Measurements from ENCODE around the gene PLEK. TPM values are rescaled to one million over a fixed set of nuclear protein-coding genes. Genes with fewer than 3 reads are reported as not detected.

Gene PLEK
- total and polyA plus RNA-seq, 10 of the 15 experiments (the other 5 are each of a cell fraction or from before 2014, with no cell fraction given): 229 to 804 (median 362) TPM

- TF ChIP-seq TBL1XR1 (IDR thresholded peaks at IDR 0.05; ENCODE audit: low read depth, low read length) (peak; percentile 57; the same call in 1 of the 2 replicates), ASH2L (IDR thresholded peaks at IDR 0.05; ENCODE audit: borderline replicate concordance, low read depth) (no peak), HDAC6 (IDR thresholded peaks at IDR 0.05; ENCODE audit: unreplicated experiment) (no peak), GATAD2B (conservative IDR thresholded peaks at IDR 0.05; ENCODE audit: low read depth) (peak; percentile 91), RBBP5 (conservative IDR thresholded peaks at IDR 0.05) (no peak), HCFC1 (IDR thresholded peaks at IDR 0.05; ENCODE audit: low read length) (0 out of 2 replicates have a peak, but pooled peaks have one; percentile 22), RCOR1 (conservative IDR thresholded peaks at IDR 0.05; ENCODE audit: low read depth, low read length) (no peak), BCL3 (IDR thresholded peaks at IDR 0.05; ENCODE audit: borderline replicate concordance, insufficient read depth, low read depth, low read length, poor library complexity, severe bottlenecking) (peak; percentile 60), JUND (IDR thresholded peaks at IDR 0.05; ENCODE audit: low read depth, low read length) (no peak), PKNOX1 (IDR thresholded peaks at IDR 0.05) (no peak; the same call in 1 of the 2 replicates), NKRF (conservative IDR thresholded peaks at IDR 0.05) (no peak), ZSCAN29 (IDR thresholded peaks at IDR 0.05) (peak; percentile 34; the same call in 1 of the 2 replicates), STAT1 (conservative IDR thresholded peaks at IDR 0.05) (no peak), MLLT1 (IDR thresholded peaks at IDR 0.05) (peak; percentile 77), CBFB (IDR thresholded peaks at IDR 0.05; ENCODE audit: low read depth) (no peak), PAX5 (IDR thresholded peaks at IDR 0.05; ENCODE audit: borderline replicate concordance, low read depth, low read length) (peak; percentile 92), NRF1 (conservative IDR thresholded peaks at IDR 0.05; ENCODE audit: low read depth, low read length) (no peak), SKIL (IDR thresholded peaks at IDR 0.05; ENCODE audit: low read depth, poor library complexity, severe bottlenecking) (peak; percentile 90), KLF5 (IDR thresholded peaks at IDR 0.05; ENCODE audit: partially characterized antibody) (no peak), ZNF274 (IDR thresholded peaks at IDR 0.05; ENCODE audit: insufficient read depth, insufficient read length) (no peak), NFIC (IDR thresholded peaks at IDR 0.05; ENCODE audit: low read depth, low read length) (peak; percentile 75; the same call in 1 of the 2 replicates), MEF2B (IDR thresholded peaks at IDR 0.05; ENCODE audit: partially characterized antibody, poor library complexity, severe bottlenecking) (peak; percentile 96)
These were observed 20.3 kb downstream of the PLEK start (continued) for GRCh38 chr2:68385220-68385906.

All from GM12878 (cell line).